GM10266 (cell line): ENCODE results near the gene IFNA21.

Source experiments
- DNase-seq: peaks from one replicate; pipeline ENCODE4 v3.0.0; 2012; ENCODE audit errors: extremely low spot score
- CTCF ChIP-seq: IDR thresholded peaks from 2 replicates; pipeline ENCODE4 v1.5.1; 2012; ENCODE audit warnings: mild to moderate bottlenecking, low read depth; ENCODE audit not compliant: control insufficient read depth, insufficient read depth; ENCODE audit errors: missing control alignments

The IFNA21 gene

DNA sequence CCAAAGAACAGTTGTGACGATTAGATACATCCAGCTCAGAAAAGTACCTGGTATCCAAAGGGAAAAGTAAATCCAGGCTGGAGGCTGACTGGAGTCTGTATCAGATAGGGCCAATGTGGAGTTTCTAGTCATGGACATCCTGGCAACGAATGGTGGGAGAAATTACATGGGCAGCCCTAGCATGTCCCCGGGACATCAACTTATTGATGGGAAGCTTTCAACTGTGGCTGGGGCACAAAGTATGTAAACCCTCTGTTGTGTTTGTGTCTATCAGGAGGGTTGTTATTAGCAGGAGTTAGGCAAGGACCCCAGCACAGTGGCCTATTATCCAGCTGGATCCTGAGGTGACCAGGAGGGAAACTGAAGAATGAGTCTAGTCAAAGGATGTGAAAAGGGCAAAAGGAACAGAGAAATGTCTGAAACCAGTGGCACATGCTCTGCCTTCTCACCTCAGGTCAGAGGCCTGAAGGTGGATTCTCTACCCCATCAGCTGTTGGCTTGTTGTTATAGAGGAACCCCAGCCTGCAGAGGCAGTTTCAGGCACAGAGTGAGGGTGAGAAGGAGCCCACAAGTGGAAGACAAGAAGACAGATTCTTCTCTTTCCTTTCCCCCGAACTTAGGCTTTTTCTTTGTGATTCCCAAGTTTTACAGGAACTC, 44.7 kb downstream of the IFNA21 start:
- DNase-seq = peak; percentile 42
- no peak for TF ChIP-seq CTCF

- no peak for TF ChIP-seq CTCF
These were observed 45.4 kb downstream of the IFNA21 start for GRCh38 chr9:21121079-21121478.

DNA sequence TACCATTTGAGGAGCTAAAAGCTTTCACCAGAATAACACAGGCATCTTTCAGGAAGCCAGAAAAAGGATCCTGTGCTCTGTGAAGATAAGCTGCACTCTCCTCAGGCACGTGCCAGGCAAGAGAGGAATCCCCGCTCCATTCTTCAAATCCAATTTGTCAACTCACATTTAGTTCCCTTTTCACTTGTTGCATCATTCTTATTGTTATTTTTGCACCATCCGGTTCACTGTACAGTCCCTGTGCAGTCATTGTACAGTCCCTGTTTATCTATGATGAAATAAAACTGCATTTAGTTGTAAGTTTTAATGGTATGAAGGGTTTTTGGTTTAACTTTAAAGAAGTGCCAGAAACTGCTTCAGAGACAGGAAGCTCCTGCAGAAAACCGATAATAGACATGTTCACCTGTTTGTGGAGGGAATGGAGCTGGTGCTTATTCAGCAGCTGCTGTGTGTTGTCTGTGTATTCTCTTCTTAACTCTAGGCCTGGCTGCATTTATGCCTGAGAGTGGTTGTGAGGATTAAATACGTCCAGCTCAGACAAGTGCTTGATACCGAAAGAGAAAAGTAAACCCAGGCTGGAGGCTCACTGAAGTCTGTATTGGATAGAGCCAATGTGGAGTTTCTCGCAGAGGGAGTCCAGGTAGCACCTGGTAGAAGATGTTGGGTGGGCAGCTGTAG, 47.2 kb downstream of the IFNA21 start:
- DNase-seq = no peak
- TF ChIP-seq CTCF = no peak

More at GRCh38 chr9:21121079-21121478, 45.4 kb downstream of the IFNA21 start:
- no peak for DNase-seq
